Stimulated activated CD8-positive, alpha-beta memory T cell treated with anti-CD3 and anti-CD28 coated beads, Interleukin-15, amount 100 ng/mL, for 4 hours (primary cell): Measurements from ENCODE around the gene CYP2F1.
"Not testable (repeated sequence)": the region's sequence is repeated elsewhere in the genome, so short reads cannot be mapped to it uniquely, and the experiment has no call there.

ENCODE experiments used
- DNase-seq, 2 donors: peaks; one replicate each; pipeline ENCODE4 v3.0.0-alpha.2; 2020; ENCODE audit warnings: low read depth in 2 of 2

The CYP2F1 gene

DNA sequence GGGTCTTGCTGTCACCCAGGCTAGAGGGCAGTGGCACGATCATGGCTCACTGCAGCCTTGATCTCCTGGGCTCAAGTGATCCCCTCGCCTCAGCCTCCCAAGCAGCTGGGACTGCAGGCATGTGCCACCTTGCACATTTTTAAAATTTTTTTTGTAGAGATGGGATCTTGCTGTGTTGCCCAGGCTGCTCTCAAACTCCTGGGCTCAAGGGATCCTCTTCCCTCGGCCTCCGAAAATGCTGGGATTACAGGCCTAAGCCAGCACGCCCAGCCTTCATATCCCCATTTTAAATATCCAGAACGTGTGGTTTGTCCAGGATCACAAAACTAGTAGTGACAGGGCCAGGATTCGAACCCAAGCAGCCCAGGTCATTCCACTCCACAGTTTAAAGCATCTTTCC is 13.1 kb downstream of the CYP2F1 start:
- DNase-seq = not testable (repeated sequence)

DNA sequence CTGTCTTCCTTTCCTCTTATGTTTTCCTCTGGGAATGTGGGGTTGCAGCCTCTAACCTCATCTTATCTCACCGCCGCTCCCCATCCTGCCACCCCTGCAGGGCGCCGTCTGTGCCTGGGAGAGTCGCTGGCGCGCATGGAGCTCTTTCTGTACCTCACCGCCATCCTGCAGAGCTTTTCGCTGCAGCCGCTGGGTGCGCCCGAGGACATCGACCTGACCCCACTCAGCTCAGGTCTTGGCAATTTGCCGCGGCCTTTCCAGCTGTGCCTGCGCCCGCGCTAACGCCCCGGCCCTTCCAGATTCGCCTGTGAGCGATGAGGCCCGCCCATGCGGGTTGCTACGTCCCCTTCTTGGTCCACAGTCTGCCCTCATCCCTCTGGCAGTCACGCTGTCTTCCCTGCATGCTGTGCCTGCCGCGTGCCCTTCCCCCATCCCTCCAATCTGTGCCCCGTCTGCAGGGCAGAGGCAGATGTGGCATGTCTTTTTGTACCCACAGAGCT is 13.6 kb downstream of the CYP2F1 start:
- DNase-seq = peak; percentile 45 to 63

DNA sequence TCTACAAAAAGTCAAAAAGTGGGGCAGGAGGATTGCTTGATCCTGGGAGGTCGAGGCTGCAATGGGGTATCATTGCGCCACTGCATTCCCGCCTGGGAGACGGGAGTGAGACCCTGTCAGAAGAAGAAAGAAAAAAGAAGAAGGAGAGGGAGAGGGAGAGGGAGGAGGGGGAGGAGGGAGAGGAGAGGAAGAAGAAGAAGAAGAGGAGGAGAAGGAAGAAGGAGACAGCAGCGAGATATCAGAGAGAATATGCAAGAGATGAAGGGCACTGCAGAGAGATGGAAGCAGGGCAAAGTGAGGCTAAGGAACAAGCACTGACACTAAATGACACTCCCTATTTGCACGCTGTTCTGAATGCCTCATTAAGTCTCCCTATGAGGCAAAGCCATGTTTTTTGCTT is 14.5 kb downstream of the CYP2F1 start:
- DNase-seq = no peak

DNA sequence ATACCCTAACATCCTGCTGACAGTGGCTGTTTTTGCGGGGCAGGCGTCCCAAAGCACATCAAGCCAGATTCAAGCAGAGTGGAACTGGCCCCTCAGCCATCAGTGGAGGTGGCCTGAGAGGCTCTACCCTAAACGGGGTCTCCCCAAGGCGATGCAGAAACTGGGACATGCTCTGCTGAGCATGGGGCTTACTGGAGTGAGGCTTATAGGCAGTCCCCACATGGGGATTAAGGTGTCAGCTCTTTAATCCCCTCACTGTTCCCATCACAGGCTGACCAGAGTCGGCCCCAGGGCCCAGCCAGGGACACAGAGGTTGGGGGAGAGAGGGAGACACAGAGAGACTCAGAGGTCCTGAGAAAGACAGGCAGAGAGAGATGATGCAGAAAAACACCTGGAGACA is 17.0 kb downstream of the CYP2F1 start:
- DNase-seq = no peak

DNA sequence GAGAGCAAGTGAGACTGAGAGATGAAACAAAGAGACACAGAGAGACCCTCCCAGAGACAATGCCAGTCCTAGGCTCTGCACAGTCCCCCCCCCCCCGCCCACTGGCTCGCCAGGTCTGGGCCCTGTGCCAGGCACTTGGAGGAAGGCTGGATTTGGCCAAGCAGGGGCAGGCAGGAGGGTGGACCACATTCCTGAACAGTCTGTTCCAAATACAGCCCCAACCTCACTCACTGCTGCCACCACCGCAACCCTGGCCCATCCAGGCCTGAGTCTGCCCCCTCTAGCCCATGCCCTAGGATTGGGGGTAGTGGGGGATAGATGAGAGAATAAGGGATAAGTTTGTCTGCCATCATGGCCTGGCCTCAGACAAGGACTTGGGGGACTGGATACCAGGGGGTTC is 19.0 kb downstream of the CYP2F1 start:
- no peak for DNase-seq

DNA sequence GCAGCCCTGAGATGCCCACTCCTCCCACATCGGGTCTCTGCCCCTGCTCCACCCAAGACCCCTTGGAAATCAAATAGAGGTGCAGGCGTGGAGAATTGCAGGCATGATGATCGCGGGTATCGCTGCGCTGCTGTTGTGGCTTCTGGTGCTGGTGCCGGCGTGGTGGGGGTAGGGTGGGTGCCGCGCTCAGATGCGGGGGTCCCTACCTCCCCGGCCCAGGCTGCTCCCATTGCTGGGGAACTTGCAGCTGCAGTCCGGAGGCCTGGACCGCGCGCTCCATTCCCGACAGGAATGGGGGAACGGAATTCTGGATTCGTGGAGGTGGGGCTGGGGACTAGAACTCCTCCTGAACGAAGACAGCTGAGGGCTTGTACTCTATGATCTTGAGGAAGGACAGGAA is 20.4 kb downstream of the CYP2F1 start:
- DNase-seq = no peak

DNA sequence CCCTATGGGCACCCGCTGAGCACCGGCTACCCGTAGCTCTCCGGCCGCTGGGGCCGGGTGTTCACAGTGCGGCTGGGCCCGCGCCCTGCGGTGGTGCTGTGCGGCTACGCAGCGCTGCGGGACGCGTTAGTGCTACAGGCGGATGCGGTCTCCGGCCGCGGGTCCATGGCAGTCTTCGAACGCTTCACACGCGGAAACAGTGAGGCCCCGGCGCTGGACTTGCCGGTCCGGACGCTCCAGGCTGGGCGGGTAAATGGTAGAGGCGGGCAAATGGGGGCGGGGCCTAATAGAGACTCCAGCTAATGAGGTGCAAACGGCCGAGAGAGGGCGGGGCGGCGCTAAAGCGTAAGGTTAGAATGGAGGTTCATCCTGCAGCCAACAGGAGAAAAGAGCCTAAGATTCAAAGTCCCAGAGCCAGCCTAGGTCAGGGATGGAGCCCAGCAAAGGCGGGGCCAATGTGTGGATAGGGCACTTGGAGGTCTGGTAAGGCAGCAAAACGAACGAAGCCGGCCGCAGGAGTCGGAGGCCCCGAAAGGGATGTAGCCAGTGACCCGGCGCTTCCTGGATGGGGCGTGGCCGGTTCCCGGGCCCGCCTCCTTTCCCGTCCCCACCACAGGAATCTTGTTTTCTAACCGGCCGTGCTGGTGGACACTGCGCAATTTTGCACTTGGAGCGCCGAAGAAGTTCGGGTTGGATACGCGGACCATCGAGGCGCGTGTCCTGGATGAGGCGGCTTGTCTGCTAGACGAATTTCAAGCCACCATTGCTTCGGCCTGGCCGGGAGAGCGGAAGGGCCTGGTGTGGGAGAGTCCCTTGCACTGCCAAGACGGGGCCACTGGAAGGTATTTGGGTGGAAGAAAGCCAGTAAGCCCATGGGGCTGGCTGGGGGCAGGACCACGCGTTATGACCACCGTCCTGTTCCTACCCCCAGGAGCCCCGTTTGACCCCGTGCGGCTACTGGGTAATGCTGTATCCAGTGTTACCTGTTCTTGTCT is 21.5 kb downstream of the CYP2F1 start:
- DNase-seq = not testable (repeated sequence)

DNA sequence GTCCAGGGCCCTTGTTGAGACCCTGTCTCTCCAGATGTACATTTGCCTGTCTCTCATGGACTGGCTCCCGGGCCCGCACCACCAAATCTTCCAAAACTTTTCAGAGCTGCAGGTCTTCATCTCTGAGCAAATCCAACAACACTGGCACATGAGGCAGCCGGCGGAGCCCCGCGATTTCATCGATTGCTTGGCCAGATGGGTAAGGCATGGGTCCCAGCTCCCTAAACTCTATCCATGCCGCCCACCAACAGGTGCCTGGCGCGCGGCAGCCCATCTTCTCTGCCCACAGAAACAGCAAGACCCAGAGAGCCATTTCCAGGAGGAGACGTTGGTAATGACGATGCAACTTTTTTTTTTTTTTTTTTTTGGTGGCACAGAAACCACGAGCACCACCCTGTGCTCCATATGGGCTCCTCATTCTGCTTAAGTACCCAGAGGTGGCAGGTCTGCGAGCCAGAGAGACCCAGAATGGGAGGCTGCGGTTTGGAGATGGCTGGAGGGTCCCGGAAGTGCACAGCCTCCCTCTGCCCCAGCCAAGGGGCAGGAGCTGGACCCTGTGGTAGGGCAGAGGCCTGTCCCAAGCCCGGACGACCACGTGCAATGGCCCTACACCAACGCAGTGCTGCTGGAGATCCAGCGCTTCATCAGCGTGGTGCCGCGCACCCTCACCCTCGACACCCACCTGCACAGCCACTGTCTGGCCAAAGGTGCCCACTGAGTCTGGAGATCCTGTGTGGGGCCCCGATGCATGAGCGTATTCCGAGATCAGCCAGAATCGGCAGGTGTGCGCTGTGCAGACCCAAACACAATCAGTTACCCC is 22.6 kb downstream of the CYP2F1 start:
- no peak for DNase-seq

DNA sequence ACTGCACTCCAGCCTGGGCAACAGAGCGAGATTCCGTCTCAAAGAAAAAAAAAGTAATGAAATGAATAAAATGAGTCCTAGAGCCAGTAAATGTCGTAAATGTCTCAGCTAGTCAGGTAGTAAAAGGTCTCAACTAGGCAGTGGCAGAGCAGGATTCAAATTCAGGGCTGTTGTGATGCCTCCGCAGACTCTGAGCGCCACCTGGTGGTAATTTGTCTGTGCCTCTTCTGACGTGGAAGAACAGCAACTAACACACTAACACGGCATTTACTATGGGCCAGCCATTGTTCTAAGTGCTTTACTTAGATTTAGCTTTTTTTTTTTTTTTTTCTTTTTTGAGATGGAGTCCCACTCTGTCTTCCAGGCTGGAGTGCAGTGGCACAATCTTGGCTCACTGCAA is 30.2 kb downstream of the CYP2F1 start:
- peak; percentile 61 to 71 for DNase-seq

DNA sequence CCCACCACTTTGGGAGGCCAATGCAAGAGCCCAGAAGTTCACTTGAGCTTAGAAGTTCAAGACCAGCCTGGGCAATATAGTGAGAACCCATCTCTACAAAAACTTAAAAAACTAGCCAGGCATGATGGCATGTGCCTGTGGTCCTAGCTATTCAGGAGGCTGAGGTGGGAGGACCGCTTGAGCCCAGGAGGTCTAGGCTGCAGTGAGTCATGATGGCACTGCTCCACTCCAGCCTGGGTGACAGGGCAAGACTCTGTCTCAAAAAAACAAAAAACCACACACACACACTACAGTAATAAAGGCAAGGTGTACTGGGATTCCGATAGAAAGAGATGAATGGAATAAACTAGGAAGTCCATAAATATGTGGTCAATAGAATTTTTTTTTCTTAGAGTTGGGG is 35.6 kb downstream of the CYP2F1 start:
- no peak for DNase-seq

DNA sequence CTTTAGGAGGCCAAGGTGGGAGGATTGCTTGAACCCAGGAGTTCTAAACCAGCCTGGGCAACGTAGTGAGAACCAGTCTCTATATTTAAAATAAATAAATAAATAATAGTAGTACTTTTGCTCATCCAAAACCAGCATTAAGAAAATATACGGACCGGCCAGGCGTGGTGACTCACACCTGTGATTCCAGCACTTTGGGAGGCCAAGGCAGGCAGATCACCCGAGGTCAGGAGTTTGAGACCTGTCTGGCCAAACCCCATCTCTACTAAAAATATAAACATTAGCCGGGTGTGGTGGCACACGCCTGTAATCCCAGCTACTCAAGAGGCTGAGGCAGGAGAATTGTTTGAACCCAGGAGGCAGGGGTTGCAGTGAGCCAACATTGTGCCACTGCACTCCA is 36.8 kb downstream of the CYP2F1 start:
- not testable (repeated sequence) for DNase-seq

DNA sequence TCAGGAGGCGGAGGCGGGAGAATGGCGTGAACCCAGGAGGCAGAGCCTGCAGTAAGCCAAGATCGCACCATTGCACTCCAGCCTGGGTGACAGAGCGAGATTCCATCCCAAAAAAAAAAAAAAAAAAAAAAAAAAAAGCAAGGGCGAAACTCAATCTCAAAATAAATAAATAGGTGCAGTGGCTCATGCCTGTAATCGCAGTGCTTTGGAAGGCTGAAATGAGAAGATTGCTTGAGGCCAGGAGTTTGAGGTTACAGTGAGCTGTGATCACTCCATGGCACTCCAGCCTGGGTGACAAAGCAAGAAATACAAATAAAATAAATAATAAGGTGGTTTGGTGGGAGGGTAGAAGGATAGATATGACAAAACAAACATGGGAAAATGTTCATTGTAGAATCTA is 39.8 kb downstream of the CYP2F1 start:
- no peak for DNase-seq

DNA sequence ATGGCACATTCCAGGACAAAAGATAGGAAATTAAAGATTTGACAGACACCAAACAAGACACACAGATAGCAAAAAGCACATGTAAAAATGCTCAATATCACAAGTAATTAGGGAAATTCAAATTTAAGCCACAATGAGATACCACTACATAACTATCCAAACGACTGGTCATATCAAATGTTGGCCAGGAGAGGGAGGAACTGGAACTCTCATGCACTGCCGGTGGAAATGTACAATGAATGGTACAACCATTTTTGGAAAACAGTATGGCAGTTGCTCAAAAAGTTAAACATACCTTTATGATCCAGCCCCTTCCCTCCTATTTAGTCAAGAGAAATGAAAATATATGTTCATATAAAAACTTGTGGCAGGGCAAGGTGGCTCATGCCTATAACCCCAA is 42.0 kb downstream of the CYP2F1 start:
- DNase-seq = no peak

DNA sequence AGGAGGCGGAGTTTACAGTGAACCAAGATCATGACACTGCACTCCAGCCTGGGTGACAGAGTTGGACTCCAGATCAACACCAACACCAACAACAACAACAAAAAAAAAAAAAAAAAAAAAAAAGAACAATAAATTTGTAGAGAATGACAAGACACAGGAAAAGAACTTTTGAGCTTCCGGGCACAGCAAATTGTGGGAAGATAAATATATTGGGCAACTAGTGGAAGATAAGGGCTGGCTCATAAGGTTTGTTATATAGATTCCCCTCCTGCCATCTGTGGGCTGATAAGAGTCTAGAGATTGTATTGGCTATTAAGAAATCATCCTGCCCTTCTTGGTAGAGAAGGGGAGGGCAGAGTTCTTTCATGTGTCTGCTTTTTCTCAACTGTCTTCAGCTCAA is 45.6 kb downstream of the CYP2F1 start:
- DNase-seq = no peak

DNA sequence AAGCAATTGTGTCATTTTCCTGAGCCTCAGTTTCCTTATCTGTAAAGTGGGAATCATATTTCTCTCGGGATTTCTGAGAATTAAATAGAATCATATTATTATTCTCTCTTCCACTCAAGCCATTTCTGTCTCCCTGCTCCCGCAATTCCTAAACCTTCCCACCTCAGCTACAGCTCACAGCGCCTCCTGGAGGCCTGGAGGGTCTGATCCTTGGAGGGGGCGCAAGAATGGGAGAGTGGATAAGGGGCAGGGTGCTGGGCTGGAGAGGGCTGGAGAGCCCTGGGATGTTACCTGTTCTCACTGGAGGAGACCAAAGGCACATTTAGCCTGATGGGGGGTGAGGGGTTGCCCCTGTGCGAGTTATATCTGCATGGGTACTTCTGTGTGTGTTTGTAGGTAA is 47.7 kb downstream of the CYP2F1 start:
- DNase-seq = no peak

DNA sequence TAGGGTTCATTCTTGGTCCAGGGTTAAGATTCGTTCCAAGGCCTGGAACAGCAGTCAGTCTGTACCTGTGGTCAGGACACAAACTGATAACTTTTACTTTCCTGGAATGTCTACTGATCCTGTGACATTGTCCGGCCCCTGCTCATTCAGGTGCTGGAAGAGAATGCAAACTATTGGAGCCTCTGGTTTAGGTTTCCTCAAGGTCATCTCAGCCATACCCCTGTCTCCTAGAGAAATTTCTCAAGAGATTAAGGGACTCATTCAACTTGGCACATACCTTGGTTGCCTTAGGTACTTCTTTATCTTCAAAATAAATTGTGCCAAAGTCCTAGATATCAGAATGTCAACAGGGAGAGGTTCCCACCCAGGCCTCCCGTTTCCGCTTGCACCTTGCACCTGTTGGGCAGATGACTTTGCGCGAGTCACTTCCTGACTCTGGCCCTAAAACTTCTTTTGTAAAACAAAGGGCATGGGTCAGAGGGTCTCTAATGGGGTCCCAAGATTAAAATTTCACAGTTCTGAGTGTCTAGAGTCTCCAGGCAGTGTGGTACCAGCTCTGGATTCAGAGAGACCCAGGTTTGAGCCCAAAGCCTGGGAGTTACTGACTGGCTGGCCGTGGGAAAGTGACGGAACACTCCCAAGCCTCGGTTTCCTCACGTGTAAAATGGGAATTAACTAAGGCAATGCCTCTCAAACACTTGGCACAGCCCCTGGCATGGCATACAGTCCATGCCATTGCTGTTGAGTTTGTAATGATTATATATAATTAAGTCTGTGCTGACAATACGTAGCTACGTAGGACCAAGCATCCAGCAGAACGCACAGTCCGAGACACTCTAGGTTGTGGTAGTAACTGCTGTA is 52.9 kb downstream of the CYP2F1 start:
- DNase-seq = no peak

DNA sequence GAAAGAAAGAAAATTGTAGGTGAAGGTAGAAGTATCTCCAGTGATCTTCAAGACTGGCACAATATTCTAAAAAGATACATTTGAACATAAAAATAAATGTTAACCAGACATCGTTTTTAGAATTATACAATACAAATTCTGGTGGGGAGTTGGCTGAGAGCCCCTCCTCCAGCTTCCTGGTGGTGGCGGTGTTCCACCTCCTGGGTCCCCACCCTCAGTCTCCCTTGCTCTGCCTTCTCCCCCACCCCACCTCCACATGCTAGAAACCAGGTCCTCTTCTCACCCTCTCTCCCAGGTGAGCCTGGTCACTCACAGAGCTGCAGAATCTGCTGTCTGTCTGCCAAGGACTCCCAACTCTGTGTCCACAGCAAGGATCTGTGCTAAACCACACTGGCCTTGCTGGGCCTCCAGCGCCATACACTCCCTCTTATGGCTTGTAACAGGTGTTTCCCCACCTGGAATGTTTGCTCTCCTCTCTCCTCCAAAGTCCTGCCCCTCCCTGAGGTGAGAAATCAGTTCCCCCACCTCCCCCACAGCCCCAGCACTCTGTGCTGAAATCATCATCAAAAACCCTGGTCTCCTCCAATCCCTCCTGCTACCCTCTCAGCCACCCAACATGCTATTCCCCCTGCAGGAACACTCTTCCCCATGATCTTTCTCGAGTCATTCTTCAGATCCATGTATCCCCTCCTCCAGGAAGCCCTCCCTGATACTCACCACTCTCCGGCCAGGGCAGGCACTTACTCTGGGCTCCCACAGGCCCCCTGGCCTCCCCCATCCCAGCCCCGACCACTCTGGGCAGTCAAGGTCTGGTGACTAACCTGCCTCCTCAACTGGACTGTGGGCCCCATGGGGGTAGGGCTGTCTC is 58.3 kb downstream of the CYP2F1 start:
- no peak for DNase-seq

DNA sequence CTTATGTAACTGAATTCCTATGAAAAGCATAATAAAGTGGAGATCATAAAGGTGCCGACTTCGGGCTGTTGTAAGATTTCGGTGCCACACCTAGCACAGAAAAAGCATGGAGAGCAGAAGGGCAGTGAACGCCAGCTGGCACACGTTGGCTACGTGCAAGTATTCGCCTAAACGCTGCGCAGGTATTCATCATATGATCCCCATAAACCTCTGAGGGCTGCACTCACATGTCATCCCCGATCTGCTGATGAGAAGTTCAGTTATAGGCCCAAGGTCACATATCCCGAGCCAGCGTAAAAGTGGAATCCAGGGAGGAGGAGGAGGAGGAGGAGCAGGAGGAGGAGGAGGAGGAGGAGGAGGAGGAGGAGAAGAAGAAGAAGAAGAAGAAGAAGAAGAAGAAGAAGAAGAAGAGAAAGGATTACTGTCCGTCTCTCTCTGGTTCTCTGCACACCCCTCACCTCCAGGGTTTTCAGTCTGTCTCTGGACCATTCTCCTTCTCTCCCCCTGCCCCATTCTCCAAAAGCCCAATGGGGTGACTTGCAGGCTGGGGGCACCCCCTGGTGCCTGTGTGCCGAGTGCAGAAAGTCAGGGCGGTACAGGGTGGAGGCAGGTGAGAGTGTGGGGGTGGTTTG is 60.2 kb downstream of the CYP2F1 start:
- no peak for DNase-seq

DNA sequence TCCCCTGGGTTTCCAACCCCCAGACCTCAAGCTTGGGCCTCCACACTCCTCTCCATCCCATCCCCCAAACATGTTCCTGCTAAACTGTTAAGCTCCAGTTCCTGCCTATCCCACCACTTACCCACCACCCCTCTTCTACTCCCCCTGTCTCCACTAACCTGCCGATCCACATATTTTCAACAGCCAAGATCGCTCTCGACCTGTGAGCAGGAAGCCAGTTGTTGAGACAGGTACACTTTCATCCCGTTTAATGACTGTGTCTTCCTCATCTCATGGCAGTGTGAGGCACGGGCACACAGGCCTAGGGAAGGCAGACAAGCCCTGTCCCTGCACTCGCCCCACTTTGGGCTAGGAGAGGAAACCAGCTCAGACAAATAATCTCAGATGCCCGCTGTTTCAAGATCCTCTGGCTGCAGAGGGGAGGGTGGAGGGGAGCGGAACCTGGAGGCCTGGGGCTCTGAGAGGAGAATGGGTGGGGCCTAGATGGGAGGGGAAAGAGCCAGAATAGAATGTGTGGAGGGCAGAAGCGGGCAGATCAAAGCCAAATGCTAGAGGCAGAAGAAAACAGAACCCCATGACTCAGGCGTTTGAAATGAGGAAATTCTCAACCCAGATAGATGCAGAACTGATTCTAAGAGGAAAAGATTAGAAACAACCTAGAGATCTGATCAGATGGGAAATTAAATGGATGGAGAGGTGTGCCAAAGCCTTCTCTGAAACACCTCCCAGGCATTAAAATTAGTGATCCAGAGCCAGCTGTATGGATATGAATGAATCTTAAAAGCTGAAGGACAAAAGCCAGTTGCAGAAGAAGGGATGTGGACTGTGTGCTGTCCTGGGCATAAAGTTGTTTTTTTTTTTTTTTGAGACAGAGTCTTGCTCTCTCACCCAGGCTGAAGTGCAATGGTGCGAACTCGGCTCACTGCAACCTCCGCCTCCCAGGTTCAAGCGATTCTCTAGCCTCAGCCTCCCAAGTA is 61.9 kb downstream of the CYP2F1 start:
- no peak for DNase-seq
